ENCODE measurements around the gene DDIAS. TPM values are rescaled to one million over a fixed set of nuclear protein-coding genes. Genes with fewer than 3 reads are reported as not detected.
"Not testable (repeated sequence)": the region's sequence is repeated elsewhere in the genome, so short reads cannot be mapped to it uniquely, and the experiment has no call there.

The DDIAS gene
- total RNA-seq, 4 donors from 2014 or later = 0.17 to 1.6 (median 0.52) TPM; not detected in 1

GRCh38 chr11:82959987-82960778 lies 58.6 kb downstream of the DDIAS start:
- Histone ChIP-seq H3K9me3 (no peaks in the 10 kb centered on the region), H3K4me1 (no peaks in the 10 kb centered on the region), H3K36me3 (no peaks in the 10 kb centered on the region), H3K27ac (replicated peaks in 1 of 4) (no peak overlapping the region), H3K4me3 (no peak overlapping the region), H3K27me3 (no peaks in the 10 kb centered on the region)
- intact Hi-C loops (cut with DNase I) = no loop called here
- DNase-seq (ENCODE audit: extremely low spot score) = no peak
- WGBS = 65% methylated on average over 5 of the region's 5 CpGs
- TF ChIP-seq POLR2A (IDR thresholded peaks at IDR 0.05; ENCODE audit: low read depth) = no peak
- TF ChIP-seq CTCF (IDR thresholded peaks at IDR 0.05) = no peak
- TF ChIP-seq EP300 (IDR thresholded peaks at IDR 0.05) = no peak
- no peak for TF ChIP-seq POLR2AphosphoS5 (IDR thresholded peaks at IDR 0.05)

GRCh38 chr11:82960779-82961143 lies 59.2 kb downstream of the DDIAS start:
- Histone ChIP-seq H3K4me3 (no peak overlapping the region), H3K9me3 (no peaks in the 10 kb centered on the region), H3K27ac (replicated peaks in 1 of 4) (no peak overlapping the region), H3K4me1 (no peaks in the 10 kb centered on the region), H3K36me3 (no peaks in the 10 kb centered on the region), H3K27me3 (no peaks in the 10 kb centered on the region)
- 83% methylated on average over 2 of the region's 2 CpGs for WGBS
- TF ChIP-seq CTCF (IDR thresholded peaks at IDR 0.05) (no peak), POLR2AphosphoS5 (IDR thresholded peaks at IDR 0.05) (no peak), EP300 (IDR thresholded peaks at IDR 0.05) (no peak), POLR2A (IDR thresholded peaks at IDR 0.05; ENCODE audit: low read depth) (no peak)
- intact Hi-C loops (cut with DNase I) = no loop called here
- no peak for DNase-seq (ENCODE audit: extremely low spot score)

- DNase-seq (ENCODE audit: extremely low spot score); H3K36me3 ChIP-seq; H3K27me3 ChIP-seq; H3K27ac ChIP-seq (replicated peaks in 1 of 4); intact Hi-C loops (cut with DNase I); H3K4me3 ChIP-seq; H3K9me3 ChIP-seq; H3K4me1 ChIP-seq: not testable (repeated sequence)
Measured at GRCh38 chr11:82962021-82962420, 60.5 kb downstream of the DDIAS start.

DNA sequence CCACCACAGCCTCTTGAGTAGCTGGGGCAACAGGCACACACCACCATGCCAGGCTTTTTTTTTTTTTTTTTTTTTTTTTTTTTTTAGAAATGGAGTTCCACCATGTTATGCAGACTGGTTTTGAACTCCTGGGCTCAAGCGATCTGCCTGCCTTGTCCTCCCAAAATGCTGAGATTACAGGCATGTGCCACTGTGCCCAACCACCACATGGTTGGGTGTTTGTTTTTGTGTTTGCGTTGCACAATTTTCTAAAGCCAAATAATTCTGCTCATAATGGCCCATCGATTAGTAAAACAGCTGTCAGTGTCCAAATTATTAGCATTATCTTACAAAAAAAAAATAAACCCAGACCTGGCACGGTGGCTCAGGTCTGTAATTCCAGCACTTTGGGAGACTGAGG lies 65.8 kb downstream of the DDIAS start:
- H3K27ac ChIP-seq (replicated peaks in 1 of 4) = no peak overlapping the region
- H3K36me3 ChIP-seq = no peaks in the 10 kb centered on the region
- DNase-seq (ENCODE audit: extremely low spot score) = no peak
- no peak overlapping the region for H3K4me3 ChIP-seq
- no peaks in the 10 kb centered on the region for H3K9me3 ChIP-seq
- intact Hi-C loops (cut with DNase I) = no loop called here
- no peaks in the 10 kb centered on the region for H3K4me1 ChIP-seq
- 91% methylated on average over 4 of the region's 4 CpGs for WGBS
- TF ChIP-seq POLR2AphosphoS5 (IDR thresholded peaks at IDR 0.05) (no peak), CTCF (IDR thresholded peaks at IDR 0.05) (no peak), EP300 (IDR thresholded peaks at IDR 0.05) (no peak), POLR2A (IDR thresholded peaks at IDR 0.05; ENCODE audit: low read depth) (no peak)
- no peaks in the 10 kb centered on the region for H3K27me3 ChIP-seq

GRCh38 chr11:82969811-82970210 lies 68.3 kb downstream of the DDIAS start:
- intact Hi-C loops (cut with DNase I) = no loop called here
- TF ChIP-seq EP300 (IDR thresholded peaks at IDR 0.05) = no peak
- Histone ChIP-seq H3K27ac (replicated peaks in 1 of 4) (no peak overlapping the region), H3K4me1 (no peaks in the 10 kb centered on the region), H3K36me3 (no peaks in the 10 kb centered on the region), H3K4me3 (no peak overlapping the region), H3K9me3 (no peaks in the 10 kb centered on the region), H3K27me3 (no peaks in the 10 kb centered on the region)
- DNase-seq (ENCODE audit: extremely low spot score) = no peak
- WGBS = 90% methylated on average over 4 of the region's 4 CpGs

GRCh38 chr11:82970507-82971083 lies 69.1 kb downstream of the DDIAS start:
- intact Hi-C loops (cut with DNase I); H3K4me1 ChIP-seq; H3K27ac ChIP-seq (replicated peaks in 1 of 4); H3K27me3 ChIP-seq; DNase-seq (ENCODE audit: extremely low spot score); H3K36me3 ChIP-seq; H3K9me3 ChIP-seq: not testable (repeated sequence)
- WGBS = 87% methylated on average over 44 of the region's 60 CpGs
- H3K4me3 ChIP-seq = peak overlapping the region in 2 of 4 donors; percentile 6 to 24

GRCh38 chr11:82971519-82971946 lies 70.0 kb downstream of the DDIAS start:
- DNase-seq (ENCODE audit: extremely low spot score); H3K4me1 ChIP-seq; H3K27me3 ChIP-seq; H3K36me3 ChIP-seq; intact Hi-C loops (cut with DNase I); H3K27ac ChIP-seq (replicated peaks in 1 of 4); H3K9me3 ChIP-seq; H3K4me3 ChIP-seq: not testable (repeated sequence)
- WGBS = 89% methylated on average over 8 of the region's 8 CpGs

All from esophagus muscularis mucosa (tissue), 4 donors.